Left kidney (tissue), 2 donors: ENCODE measurements around the gene GBX1. TPM values are rescaled to one million over a fixed set of nuclear protein-coding genes. Genes with fewer than 3 reads are reported as not detected.
A peak's percentile ranks its signal among the peaks of the same experiment; 100 is the strongest.

Experiments used
- DNase-seq: peaks from one replicate; pipeline ENCODE4 v3.0.0-alpha.2; 2013
- polyA plus RNA-seq: library from polyadenylated mRNA; unstranded; fragments of 120-200 nt; gene quantifications from one replicate; pipeline ENCODE4 v1.2.1, GENCODE V29; 2013; ENCODE audit not compliant: insufficient read length

The GBX1 gene
- polyA plus RNA-seq, 1 donor = 0.22 TPM

GRCh38 chr7:151173386-151174245 lies 6.1 kb upstream of the GBX1 start:
- DNase-seq = no peak

GRCh38 chr7:151172273-151173141 lies 5.0 kb upstream of the GBX1 start:
- peak; percentile 68 for DNase-seq

GRCh38 chr7:151168787-151169162 lies 1.3 kb upstream of the GBX1 start:
- no peak for DNase-seq

- DNase-seq = no peak
Observed at GRCh38 chr7:151168003-151168786, 701 bp upstream of the GBX1 start.

- DNase-seq = no peak
Observed at GRCh38 chr7:151166629-151167196, 781 bp downstream of the GBX1 start.

- no peak for DNase-seq
Observed at GRCh38 chr7:151161757-151162156, 5.7 kb downstream of the GBX1 start.

- no peak for DNase-seq
Observed at GRCh38 chr7:151157645-151158329, 9.7 kb downstream of the GBX1 start.

- no peak for DNase-seq
Observed at GRCh38 chr7:151152643-151153513, 14.6 kb downstream of the GBX1 start.

GRCh38 chr7:151150388-151150787 lies 17.1 kb downstream of the GBX1 start:
- DNase-seq = no peak

- no peak for DNase-seq
Observed at GRCh38 chr7:151148319-151149259, 18.9 kb downstream of the GBX1 start.

- no peak for DNase-seq
Observed at GRCh38 chr7:151146761-151147160, 20.7 kb downstream of the GBX1 start.

- DNase-seq = no peak
Observed at GRCh38 chr7:151144387-151144786, 23.1 kb downstream of the GBX1 start.

GRCh38 chr7:151143261-151144015 lies 24.1 kb downstream of the GBX1 start:
- no peak for DNase-seq

- no peak for DNase-seq
Observed at GRCh38 chr7:151142686-151143040, 24.8 kb downstream of the GBX1 start.

GRCh38 chr7:151141855-151142685 lies 25.4 kb downstream of the GBX1 start:
- no peak for DNase-seq

GRCh38 chr7:151141311-151141854 lies 26.1 kb downstream of the GBX1 start:
- no peak for DNase-seq

- no peak for DNase-seq
Observed at GRCh38 chr7:151140826-151141225, 26.7 kb downstream of the GBX1 start.
